ENCODE data around the gene CENPS. TPM values are rescaled to one million over a fixed set of nuclear protein-coding genes. Genes with fewer than 3 reads are reported as not detected.

The CENPS gene
- total and polyA plus RNA-seq, 2 of the 8 experiments (the other 6 are each of a cell fraction or from before 2014, with no cell fraction given): 7.8 to 20.3 TPM

DNA sequence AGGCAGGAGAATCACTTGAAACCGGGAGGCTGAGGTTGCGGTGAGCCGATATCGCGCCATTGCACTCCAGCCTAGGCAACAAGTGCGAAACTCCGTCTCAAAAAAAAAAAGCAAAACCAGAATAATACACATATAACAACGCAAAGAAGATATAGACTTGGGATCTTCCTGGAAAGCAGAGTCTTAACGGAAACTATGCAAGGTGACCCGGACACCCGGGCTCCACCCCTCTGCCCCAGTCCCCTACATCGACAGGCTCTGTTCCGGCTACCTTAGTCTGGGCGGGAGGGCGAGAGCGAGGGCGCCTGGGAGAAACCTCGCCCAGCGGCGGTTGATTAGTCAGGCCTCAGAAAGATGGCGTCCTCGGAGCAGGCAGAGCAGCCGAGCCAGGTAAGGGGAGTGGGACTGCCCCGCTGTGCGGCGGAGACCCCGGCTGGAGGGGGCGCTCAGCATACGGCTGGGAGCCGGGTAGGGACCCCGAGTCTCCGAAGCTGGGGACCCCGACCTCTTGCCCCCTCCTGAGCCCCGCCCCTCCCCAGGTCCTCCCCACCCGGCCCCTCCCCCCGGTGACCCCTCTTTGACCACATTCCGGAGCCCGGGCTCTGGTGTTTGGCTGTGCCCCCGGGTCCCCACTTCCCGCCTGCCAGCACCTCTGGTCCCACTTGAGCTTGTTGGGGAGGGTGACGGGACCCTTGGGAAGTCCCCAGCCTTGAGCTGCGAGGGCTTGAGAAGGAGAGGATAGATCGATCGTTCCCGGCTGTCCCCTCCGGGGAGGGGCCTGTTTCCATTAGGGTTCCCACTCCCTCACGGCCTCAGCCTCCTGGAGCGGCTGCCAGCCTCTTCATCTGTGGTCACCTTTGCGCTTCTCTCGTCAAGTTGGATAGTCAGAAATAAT lies 44.6 kb downstream of the CENPS start, which contains the start of gene PEX14 (continued):
- TF ChIP-seq SRF (IDR thresholded peaks at IDR 0.05; ENCODE audit: low read depth, low read length) (peak; percentile 97), KDM4A (IDR thresholded peaks at IDR 0.05; ENCODE audit: low read depth, low read length, severe bottlenecking) (no peak), SP4 (IDR thresholded peaks at IDR 0.05; ENCODE audit: low read length) (no peak), YY1 (IDR thresholded peaks at IDR 0.05; ENCODE audit: low read depth, low read length) (peak; percentile 98), EP300 (IDR thresholded peaks at IDR 0.05; ENCODE audit: borderline replicate concordance in 1 of 2, low read depth in 2 of 2, low read length in 2 of 2) (peak in 1 of 2 experiments; percentile 77; a peak in 1 of 3 replicates)
- TF ChIP-seq, protein P1, sequence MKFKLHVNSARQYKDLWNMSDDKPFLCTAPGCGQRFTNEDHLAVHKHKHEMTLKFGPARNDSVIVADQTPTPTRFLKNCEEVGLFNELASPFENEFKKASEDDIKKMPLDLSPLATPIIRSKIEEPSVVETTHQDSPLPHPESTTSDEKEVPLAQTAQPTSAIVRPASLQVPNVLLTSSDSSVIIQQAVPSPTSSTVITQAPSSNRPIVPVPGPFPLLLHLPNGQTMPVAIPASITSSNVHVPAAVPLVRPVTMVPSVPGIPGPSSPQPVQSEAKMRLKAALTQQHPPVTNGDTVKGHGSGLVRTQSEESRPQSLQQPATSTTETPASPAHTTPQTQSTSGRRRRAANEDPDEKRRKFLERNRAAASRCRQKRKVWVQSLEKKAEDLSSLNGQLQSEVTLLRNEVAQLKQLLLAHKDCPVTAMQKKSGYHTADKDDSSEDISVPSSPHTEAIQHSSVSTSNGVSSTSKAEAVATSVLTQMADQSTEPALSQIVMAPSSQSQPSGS (IDR thresholded peaks at IDR 0.05; ENCODE audit: low read length): no peak
- TF ChIP-seq, protein P2, sequence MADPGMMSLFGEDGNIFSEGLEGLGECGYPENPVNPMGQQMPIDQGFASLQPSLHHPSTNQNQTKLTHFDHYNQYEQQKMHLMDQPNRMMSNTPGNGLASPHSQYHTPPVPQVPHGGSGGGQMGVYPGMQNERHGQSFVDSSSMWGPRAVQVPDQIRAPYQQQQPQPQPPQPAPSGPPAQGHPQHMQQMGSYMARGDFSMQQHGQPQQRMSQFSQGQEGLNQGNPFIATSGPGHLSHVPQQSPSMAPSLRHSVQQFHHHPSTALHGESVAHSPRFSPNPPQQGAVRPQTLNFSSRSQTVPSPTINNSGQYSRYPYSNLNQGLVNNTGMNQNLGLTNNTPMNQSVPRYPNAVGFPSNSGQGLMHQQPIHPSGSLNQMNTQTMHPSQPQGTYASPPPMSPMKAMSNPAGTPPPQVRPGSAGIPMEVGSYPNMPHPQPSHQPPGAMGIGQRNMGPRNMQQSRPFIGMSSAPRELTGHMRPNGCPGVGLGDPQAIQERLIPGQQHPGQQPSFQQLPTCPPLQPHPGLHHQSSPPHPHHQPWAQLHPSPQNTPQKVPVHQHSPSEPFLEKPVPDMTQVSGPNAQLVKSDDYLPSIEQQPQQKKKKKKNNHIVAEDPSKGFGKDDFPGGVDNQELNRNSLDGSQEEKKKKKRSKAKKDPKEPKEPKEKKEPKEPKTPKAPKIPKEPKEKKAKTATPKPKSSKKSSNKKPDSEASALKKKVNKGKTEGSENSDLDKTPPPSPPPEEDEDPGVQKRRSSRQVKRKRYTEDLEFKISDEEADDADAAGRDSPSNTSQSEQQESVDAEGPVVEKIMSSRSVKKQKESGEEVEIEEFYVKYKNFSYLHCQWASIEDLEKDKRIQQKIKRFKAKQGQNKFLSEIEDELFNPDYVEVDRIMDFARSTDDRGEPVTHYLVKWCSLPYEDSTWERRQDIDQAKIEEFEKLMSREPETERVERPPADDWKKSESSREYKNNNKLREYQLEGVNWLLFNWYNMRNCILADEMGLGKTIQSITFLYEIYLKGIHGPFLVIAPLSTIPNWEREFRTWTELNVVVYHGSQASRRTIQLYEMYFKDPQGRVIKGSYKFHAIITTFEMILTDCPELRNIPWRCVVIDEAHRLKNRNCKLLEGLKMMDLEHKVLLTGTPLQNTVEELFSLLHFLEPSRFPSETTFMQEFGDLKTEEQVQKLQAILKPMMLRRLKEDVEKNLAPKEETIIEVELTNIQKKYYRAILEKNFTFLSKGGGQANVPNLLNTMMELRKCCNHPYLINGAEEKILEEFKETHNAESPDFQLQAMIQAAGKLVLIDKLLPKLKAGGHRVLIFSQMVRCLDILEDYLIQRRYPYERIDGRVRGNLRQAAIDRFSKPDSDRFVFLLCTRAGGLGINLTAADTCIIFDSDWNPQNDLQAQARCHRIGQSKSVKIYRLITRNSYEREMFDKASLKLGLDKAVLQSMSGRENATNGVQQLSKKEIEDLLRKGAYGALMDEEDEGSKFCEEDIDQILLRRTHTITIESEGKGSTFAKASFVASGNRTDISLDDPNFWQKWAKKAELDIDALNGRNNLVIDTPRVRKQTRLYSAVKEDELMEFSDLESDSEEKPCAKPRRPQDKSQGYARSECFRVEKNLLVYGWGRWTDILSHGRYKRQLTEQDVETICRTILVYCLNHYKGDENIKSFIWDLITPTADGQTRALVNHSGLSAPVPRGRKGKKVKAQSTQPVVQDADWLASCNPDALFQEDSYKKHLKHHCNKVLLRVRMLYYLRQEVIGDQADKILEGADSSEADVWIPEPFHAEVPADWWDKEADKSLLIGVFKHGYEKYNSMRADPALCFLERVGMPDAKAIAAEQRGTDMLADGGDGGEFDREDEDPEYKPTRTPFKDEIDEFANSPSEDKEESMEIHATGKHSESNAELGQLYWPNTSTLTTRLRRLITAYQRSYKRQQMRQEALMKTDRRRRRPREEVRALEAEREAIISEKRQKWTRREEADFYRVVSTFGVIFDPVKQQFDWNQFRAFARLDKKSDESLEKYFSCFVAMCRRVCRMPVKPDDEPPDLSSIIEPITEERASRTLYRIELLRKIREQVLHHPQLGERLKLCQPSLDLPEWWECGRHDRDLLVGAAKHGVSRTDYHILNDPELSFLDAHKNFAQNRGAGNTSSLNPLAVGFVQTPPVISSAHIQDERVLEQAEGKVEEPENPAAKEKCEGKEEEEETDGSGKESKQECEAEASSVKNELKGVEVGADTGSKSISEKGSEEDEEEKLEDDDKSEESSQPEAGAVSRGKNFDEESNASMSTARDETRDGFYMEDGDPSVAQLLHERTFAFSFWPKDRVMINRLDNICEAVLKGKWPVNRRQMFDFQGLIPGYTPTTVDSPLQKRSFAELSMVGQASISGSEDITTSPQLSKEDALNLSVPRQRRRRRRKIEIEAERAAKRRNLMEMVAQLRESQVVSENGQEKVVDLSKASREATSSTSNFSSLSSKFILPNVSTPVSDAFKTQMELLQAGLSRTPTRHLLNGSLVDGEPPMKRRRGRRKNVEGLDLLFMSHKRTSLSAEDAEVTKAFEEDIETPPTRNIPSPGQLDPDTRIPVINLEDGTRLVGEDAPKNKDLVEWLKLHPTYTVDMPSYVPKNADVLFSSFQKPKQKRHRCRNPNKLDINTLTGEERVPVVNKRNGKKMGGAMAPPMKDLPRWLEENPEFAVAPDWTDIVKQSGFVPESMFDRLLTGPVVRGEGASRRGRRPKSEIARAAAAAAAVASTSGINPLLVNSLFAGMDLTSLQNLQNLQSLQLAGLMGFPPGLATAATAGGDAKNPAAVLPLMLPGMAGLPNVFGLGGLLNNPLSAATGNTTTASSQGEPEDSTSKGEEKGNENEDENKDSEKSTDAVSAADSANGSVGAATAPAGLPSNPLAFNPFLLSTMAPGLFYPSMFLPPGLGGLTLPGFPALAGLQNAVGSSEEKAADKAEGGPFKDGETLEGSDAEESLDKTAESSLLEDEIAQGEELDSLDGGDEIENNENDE (IDR thresholded peaks at IDR 0.05; ENCODE audit: insufficient replicate concordance, low read length): no peak

All from H1 (cell line).